Nephron (organoid): ENCODE data around the gene SEC14L6.
A peak's percentile ranks its signal among the peaks of the same experiment; 100 is the strongest.

ENCODE experiments used
- H3K27ac Mint-ChIP-seq, 3 experiments: 2 replicates each; pipeline ENCODE4 v1.8.0; 2020; ENCODE audit warnings: mixed read lengths in 3 of 3, mild to moderate bottlenecking in 2 of 3, moderate library complexity in 1 of 3
- H3K27me3 Mint-ChIP-seq: 2 replicates; pipeline ENCODE4 v1.8.0; 2021; ENCODE audit warnings: low read depth, mild to moderate bottlenecking, moderate library complexity, mixed read lengths
- H3K36me3 Mint-ChIP-seq: 2 replicates; pipeline ENCODE4 v1.8.0; 2020; ENCODE audit warnings: low read depth, mixed read lengths
- H3K4me1 Mint-ChIP-seq: 2 replicates; pipeline ENCODE4 v1.8.0; 2020; ENCODE audit warnings: mixed read lengths
- H3K4me3 Mint-ChIP-seq, 3 experiments: 2 replicates each; pipeline ENCODE4 v1.8.0; 2020; ENCODE audit warnings: mild to moderate bottlenecking in 3 of 3, mixed read lengths in 3 of 3, moderate library complexity in 2 of 3
- H3K9me3 Mint-ChIP-seq: 2 replicates; pipeline ENCODE4 v1.8.0; 2020; ENCODE audit warnings: mixed read lengths
- CTCF ChIP-seq, 3 experiments: fragments of 200-600 bp; sonication (generic); IDR thresholded peaks; one replicate each; pipeline ENCODE4 v1.5.0; 2021; ENCODE audit warnings: antibody characterized with exemption in 3 of 3; ENCODE audit not compliant: unreplicated experiment in 3 of 3

SEC14L6 gene

GRCh38 chr22:30491381-30491780 lies 55.2 kb downstream of the SEC14L6 start:
- H3K27me3 Mint-ChIP-seq = peaks cover 23% of the 10 kb centered on the region
- no peak overlapping the region for H3K27ac Mint-ChIP-seq
- no peak overlapping the region for H3K4me3 Mint-ChIP-seq
- H3K4me1 Mint-ChIP-seq = no peaks in the 10 kb centered on the region
- TF ChIP-seq CTCF (IDR thresholded peaks at IDR 0.05; ENCODE audit: unreplicated experiment in 3 of 3) = no peak
- H3K36me3 Mint-ChIP-seq = no peaks in the 10 kb centered on the region
- H3K9me3 Mint-ChIP-seq = peaks cover 3% of the 10 kb centered on the region

GRCh38 chr22:30490399-30490798 lies 56.1 kb downstream of the SEC14L6 start:
- Mint-ChIP-seq H3K36me3 (no peaks in the 10 kb centered on the region), H3K27ac (no peak overlapping the region), H3K9me3 (peaks cover 3% of the 10 kb centered on the region), H3K4me3 (no peak overlapping the region), H3K27me3 (peaks cover 23% of the 10 kb centered on the region), H3K4me1 (no peaks in the 10 kb centered on the region)
- no peak for TF ChIP-seq CTCF (IDR thresholded peaks at IDR 0.05; ENCODE audit: unreplicated experiment in 3 of 3)

- H3K27me3 Mint-ChIP-seq = peaks cover 18% of the 10 kb centered on the region
- no peak overlapping the region for H3K27ac Mint-ChIP-seq
- H3K4me3 Mint-ChIP-seq = no peak overlapping the region
- H3K4me1 Mint-ChIP-seq = no peaks in the 10 kb centered on the region
- H3K9me3 Mint-ChIP-seq = no peaks in the 10 kb centered on the region
- no peaks in the 10 kb centered on the region for H3K36me3 Mint-ChIP-seq
- no peak for TF ChIP-seq CTCF (IDR thresholded peaks at IDR 0.05; ENCODE audit: unreplicated experiment in 3 of 3)
Measured at GRCh38 chr22:30488121-30488520, 58.4 kb downstream of the SEC14L6 start.

GRCh38 chr22:30486661-30487115 lies 59.9 kb downstream of the SEC14L6 start:
- no peak overlapping the region for H3K27ac Mint-ChIP-seq
- no peaks in the 10 kb centered on the region for H3K36me3 Mint-ChIP-seq
- H3K4me3 Mint-ChIP-seq = no peak overlapping the region
- TF ChIP-seq CTCF (IDR thresholded peaks at IDR 0.05; ENCODE audit: unreplicated experiment in 3 of 3) = no peak
- peaks cover 17% of the 10 kb centered on the region for H3K27me3 Mint-ChIP-seq
- no peaks in the 10 kb centered on the region for H3K4me1 Mint-ChIP-seq
- peaks cover 7% of the 10 kb centered on the region for H3K9me3 Mint-ChIP-seq

GRCh38 chr22:30486118-30486517 lies 60.4 kb downstream of the SEC14L6 start:
- peaks cover 7% of the 10 kb centered on the region for H3K9me3 Mint-ChIP-seq
- TF ChIP-seq CTCF (IDR thresholded peaks at IDR 0.05; ENCODE audit: unreplicated experiment in 3 of 3) = no peak
- no peak overlapping the region for H3K4me3 Mint-ChIP-seq
- no peak overlapping the region for H3K27ac Mint-ChIP-seq
- peaks cover 17% of the 10 kb centered on the region for H3K27me3 Mint-ChIP-seq
- no peaks in the 10 kb centered on the region for H3K36me3 Mint-ChIP-seq
- H3K4me1 Mint-ChIP-seq = no peaks in the 10 kb centered on the region

- no peaks in the 10 kb centered on the region for H3K36me3 Mint-ChIP-seq
- peaks cover 7% of the 10 kb centered on the region for H3K9me3 Mint-ChIP-seq
- H3K4me1 Mint-ChIP-seq = no peaks in the 10 kb centered on the region
- peaks cover 12% of the 10 kb centered on the region for H3K27me3 Mint-ChIP-seq
- no peak overlapping the region for H3K4me3 Mint-ChIP-seq
- no peak overlapping the region for H3K27ac Mint-ChIP-seq
- peak; percentile 89 to 94 (median 91) for TF ChIP-seq CTCF (IDR thresholded peaks at IDR 0.05; ENCODE audit: unreplicated experiment in 3 of 3)
Measured at GRCh38 chr22:30485362-30485988, 61.1 kb downstream of the SEC14L6 start.
